ENCODE data around the gene SLMAP. TPM values are rescaled to one million over a fixed set of nuclear protein-coding genes. Genes with fewer than 3 reads are reported as not detected.

SLMAP gene
- total RNA-seq, 1 donor from 2014 or later = 578 TPM

- intact Hi-C loops (cut with DNase I) = no loop called here
- peak; percentile 76 for DNase-seq (ENCODE audit: low spot score)
Observed at GRCh38 chr3:57949785-57950615, 193.9 kb downstream of the SLMAP start.

GRCh38 chr3:57951066-57951882 lies 195.2 kb downstream of the SLMAP start:
- intact Hi-C loops (cut with DNase I) = no loop called here
- DNase-seq (ENCODE audit: low spot score) = peak; percentile 91

GRCh38 chr3:57952208-57952631 lies 196.1 kb downstream of the SLMAP start:
- intact Hi-C loops (cut with DNase I) = loop anchor here (2.0 kb wide), 2 partner anchors 47 to 59 kb away; no protein-coding TSS in a partner anchor
- DNase-seq (ENCODE audit: low spot score) = peak; percentile 83

- peak; percentile 5 for DNase-seq (ENCODE audit: low spot score)
- intact Hi-C loops (cut with DNase I) = loop anchor here (2.0 kb wide), 2 partner anchors 46 to 60 kb away; no protein-coding TSS in a partner anchor
Observed at GRCh38 chr3:57952651-57953050, 196.5 kb downstream of the SLMAP start.

GRCh38 chr3:57953576-57953975 lies 197.5 kb downstream of the SLMAP start:
- DNase-seq (ENCODE audit: low spot score) = no peak
- intact Hi-C loops (cut with DNase I) = loop anchor here (2.0 kb wide), 2 partner anchors 45 to 61 kb away; no protein-coding TSS in a partner anchor

- DNase-seq (ENCODE audit: low spot score) = no peak
- intact Hi-C loops (cut with DNase I) = no loop called here
Observed at GRCh38 chr3:57956119-57956832, 200.2 kb downstream of the SLMAP start.

- no peak for DNase-seq (ENCODE audit: low spot score)
- intact Hi-C loops (cut with DNase I) = no loop called here
Observed at GRCh38 chr3:57956833-57957174, 200.7 kb downstream of the SLMAP start.

GRCh38 chr3:57957824-57958223 lies 201.7 kb downstream of the SLMAP start:
- no peak for DNase-seq (ENCODE audit: low spot score)
- intact Hi-C loops (cut with DNase I) = no loop called here

GRCh38 chr3:57958642-57959422 lies 202.7 kb downstream of the SLMAP start:
- intact Hi-C loops (cut with DNase I) = no loop called here
- DNase-seq (ENCODE audit: low spot score) = peak; percentile 81

- intact Hi-C loops (cut with DNase I) = no loop called here
- DNase-seq (ENCODE audit: low spot score) = no peak
Observed at GRCh38 chr3:57959423-57960173, 203.5 kb downstream of the SLMAP start.

- DNase-seq (ENCODE audit: low spot score) = no peak
- intact Hi-C loops (cut with DNase I) = no loop called here
Observed at GRCh38 chr3:57960174-57960505, 204.0 kb downstream of the SLMAP start.

- intact Hi-C loops (cut with DNase I) = no loop called here
- DNase-seq (ENCODE audit: low spot score) = no peak
Observed at GRCh38 chr3:57961177-57961827, 205.2 kb downstream of the SLMAP start.

GRCh38 chr3:57961828-57962447 lies 205.8 kb downstream of the SLMAP start:
- no peak for DNase-seq (ENCODE audit: low spot score)
- intact Hi-C loops (cut with DNase I) = no loop called here

GRCh38 chr3:57962448-57962834 lies 206.3 kb downstream of the SLMAP start:
- intact Hi-C loops (cut with DNase I) = no loop called here
- no peak for DNase-seq (ENCODE audit: low spot score)

GRCh38 chr3:57963811-57964346 lies 207.8 kb downstream of the SLMAP start:
- no peak for DNase-seq (ENCODE audit: low spot score)
- intact Hi-C loops (cut with DNase I) = no loop called here

- DNase-seq (ENCODE audit: low spot score) = no peak
- intact Hi-C loops (cut with DNase I) = no loop called here
Observed at GRCh38 chr3:57966829-57967228, 210.7 kb downstream of the SLMAP start.

GRCh38 chr3:57967590-57967989 lies 211.5 kb downstream of the SLMAP start:
- intact Hi-C loops (cut with DNase I) = no loop called here

More at GRCh38 chr3:57967590-57967989, 211.5 kb downstream of the SLMAP start:
- no peak for DNase-seq (ENCODE audit: low spot score)

Measured in cardiac septum (tissue), 1 donor.